Liver (tissue), 3 donors: ENCODE results near the gene THBD.

Experiments
- GABPA ChIP-seq, 2 donors: IDR thresholded peaks in 1 of 2; conservative IDR thresholded peaks in 1 of 2; 2 replicates each; pipeline ENCODE4 v1.6.1; 2016; ENCODE audit warnings: antibody characterized with exemption in 2 of 2, mild to moderate bottlenecking in 1 of 2, moderate library complexity in 1 of 2
- MAX ChIP-seq: IDR thresholded peaks from 2 replicates; pipeline ENCODE4 v1.6.1; 2016; ENCODE audit warnings: antibody characterized with exemption
- RAD21 ChIP-seq, 2 donors: IDR thresholded peaks; 2 replicates each; pipeline ENCODE4 v1.6.1; 2016; ENCODE audit warnings: antibody characterized with exemption in 2 of 2, mild to moderate bottlenecking in 2 of 2
- SP1 ChIP-seq: IDR thresholded peaks from 2 replicates; pipeline ENCODE4 v1.6.1; 2018; ENCODE audit warnings: antibody characterized with exemption, mild to moderate bottlenecking
- TAF1 ChIP-seq: conservative IDR thresholded peaks from 2 replicates; pipeline ENCODE4 v1.6.1; 2016; ENCODE audit warnings: antibody characterized with exemption, mild to moderate bottlenecking
- YY1 ChIP-seq: IDR thresholded peaks from 2 replicates; pipeline ENCODE4 v1.6.1; 2016; ENCODE audit warnings: antibody characterized with exemption, mild to moderate bottlenecking
- TF ChIP-seq, protein P1 (sequence below): fragments of 150-350 bp; IDR thresholded peaks from 2 replicates; pipeline ENCODE4 v1.5.1; 2017; ENCODE audit warnings: improper control_type of control experiment, low read depth, low read length; ENCODE audit not compliant: missing input control
- donor health status: healthy.
- donor health status: healthy.

DNA sequence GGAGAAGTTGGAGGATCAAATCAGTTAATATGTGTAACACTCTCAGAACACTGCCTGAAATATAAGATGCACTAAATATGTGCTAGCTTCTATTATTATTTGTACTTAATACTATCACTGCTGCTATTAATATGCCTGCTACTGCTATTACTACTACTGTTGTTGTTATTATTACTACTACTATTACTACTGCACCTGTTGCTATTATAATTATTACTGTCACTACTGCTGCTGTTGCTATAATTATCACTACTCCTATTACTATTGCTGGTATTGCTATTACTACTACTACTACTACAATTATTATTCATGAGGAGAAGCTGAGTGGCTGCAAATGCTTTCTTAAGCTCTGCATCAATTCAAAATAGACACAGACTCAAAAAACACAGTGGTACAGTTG lies 31.0 kb downstream of the THBD start:
- TF ChIP-seq, protein P1, sequence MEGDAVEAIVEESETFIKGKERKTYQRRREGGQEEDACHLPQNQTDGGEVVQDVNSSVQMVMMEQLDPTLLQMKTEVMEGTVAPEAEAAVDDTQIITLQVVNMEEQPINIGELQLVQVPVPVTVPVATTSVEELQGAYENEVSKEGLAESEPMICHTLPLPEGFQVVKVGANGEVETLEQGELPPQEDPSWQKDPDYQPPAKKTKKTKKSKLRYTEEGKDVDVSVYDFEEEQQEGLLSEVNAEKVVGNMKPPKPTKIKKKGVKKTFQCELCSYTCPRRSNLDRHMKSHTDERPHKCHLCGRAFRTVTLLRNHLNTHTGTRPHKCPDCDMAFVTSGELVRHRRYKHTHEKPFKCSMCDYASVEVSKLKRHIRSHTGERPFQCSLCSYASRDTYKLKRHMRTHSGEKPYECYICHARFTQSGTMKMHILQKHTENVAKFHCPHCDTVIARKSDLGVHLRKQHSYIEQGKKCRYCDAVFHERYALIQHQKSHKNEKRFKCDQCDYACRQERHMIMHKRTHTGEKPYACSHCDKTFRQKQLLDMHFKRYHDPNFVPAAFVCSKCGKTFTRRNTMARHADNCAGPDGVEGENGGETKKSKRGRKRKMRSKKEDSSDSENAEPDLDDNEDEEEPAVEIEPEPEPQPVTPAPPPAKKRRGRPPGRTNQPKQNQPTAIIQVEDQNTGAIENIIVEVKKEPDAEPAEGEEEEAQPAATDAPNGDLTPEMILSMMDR, result no peak
- TF ChIP-seq MAX, result no peak
- TF ChIP-seq GABPA (IDR thresholded peaks at IDR 0.05 in 1 of 2, conservative IDR thresholded peaks at IDR 0.05 in 1 of 2), result no peak
- TF ChIP-seq RAD21 (IDR thresholded peaks at IDR 0.05), result no peak
- TF ChIP-seq TAF1, result no peak
- no peak for TF ChIP-seq YY1
- TF ChIP-seq SP1, result no peak
